ENCODE data around the gene DPP6.

DNA sequence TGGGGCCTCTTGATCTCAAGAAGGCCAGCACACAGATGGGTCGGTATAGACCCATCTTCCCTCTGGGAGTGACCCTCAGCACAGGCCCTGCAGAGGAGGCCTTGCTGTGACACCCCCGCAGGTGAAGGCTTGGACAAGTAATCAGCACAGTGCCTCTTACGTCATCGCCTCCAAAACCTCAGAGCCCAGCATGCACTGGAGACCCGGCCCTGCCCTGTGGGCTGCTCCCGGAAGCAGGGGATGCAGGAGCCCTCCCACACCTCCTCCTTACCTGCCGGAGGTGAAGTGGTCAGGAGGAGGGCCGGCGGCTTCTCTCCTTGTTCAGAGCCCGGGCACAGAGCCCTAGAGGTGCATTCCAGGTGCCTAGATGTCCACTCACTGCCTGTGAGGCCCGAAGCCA, 829.3 kb downstream of the DPP6 start:
- TF ChIP-seq, protein P1, sequence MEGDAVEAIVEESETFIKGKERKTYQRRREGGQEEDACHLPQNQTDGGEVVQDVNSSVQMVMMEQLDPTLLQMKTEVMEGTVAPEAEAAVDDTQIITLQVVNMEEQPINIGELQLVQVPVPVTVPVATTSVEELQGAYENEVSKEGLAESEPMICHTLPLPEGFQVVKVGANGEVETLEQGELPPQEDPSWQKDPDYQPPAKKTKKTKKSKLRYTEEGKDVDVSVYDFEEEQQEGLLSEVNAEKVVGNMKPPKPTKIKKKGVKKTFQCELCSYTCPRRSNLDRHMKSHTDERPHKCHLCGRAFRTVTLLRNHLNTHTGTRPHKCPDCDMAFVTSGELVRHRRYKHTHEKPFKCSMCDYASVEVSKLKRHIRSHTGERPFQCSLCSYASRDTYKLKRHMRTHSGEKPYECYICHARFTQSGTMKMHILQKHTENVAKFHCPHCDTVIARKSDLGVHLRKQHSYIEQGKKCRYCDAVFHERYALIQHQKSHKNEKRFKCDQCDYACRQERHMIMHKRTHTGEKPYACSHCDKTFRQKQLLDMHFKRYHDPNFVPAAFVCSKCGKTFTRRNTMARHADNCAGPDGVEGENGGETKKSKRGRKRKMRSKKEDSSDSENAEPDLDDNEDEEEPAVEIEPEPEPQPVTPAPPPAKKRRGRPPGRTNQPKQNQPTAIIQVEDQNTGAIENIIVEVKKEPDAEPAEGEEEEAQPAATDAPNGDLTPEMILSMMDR (conservative IDR thresholded peaks at IDR 0.05; ENCODE audit: low read depth, low read length): no peak
- TF ChIP-seq EZH2 (IDR thresholded peaks at IDR 0.05; ENCODE audit: borderline replicate concordance, low read depth, low read length, poor library complexity, severe bottlenecking): no peak

Measured in A673 (cell line).